Central memory CD8-positive, alpha-beta T cell (primary cell): ENCODE data around the gene KLF15.

ENCODE experiments used
- ATAC-seq: fragments of 150-1000 bp; cut with Tn5 transposase; replicated peaks from 2 replicates; pipeline ENCODE4 v1.10.0; 2022; ENCODE audit warnings: mild to moderate bottlenecking, moderate FRiP score, moderate number of reproducible peaks; ENCODE audit not compliant: poor library complexity, severe bottlenecking; ENCODE audit errors: extremely low read depth
- DNase-seq, 2 donors: peaks; one replicate each; pipeline ENCODE4 v3.0.0; 2021; ENCODE audit warnings: low spot score in 2 of 2
- H3K27ac Mint-ChIP-seq: one replicate; pipeline ENCODE4 v1.8.0; 2022; ENCODE audit warnings: low read depth, mild to moderate bottlenecking, moderate library complexity, mixed read lengths
- H3K27me3 Mint-ChIP-seq: one replicate; pipeline ENCODE4 v1.8.0; 2022; ENCODE audit warnings: mixed read lengths
- H3K36me3 Mint-ChIP-seq: one replicate; pipeline ENCODE4 v1.8.0; 2022; ENCODE audit warnings: mild to moderate bottlenecking, moderate library complexity, mixed read lengths; ENCODE audit not compliant: insufficient read depth
- H3K4me1 Mint-ChIP-seq: one replicate; pipeline ENCODE4 v1.8.0; 2022; ENCODE audit warnings: mixed read lengths
- H3K4me3 Mint-ChIP-seq: one replicate; pipeline ENCODE4 v1.8.0; 2022; ENCODE audit warnings: mild to moderate bottlenecking, moderate library complexity, mixed read lengths
- H3K9me3 Mint-ChIP-seq: one replicate; pipeline ENCODE4 v1.8.0; 2022; ENCODE audit warnings: mixed read lengths

KLF15 gene

GRCh38 chr3:126345231-126345630 is 12.0 kb downstream of the KLF15 start:
- Mint-ChIP-seq H3K4me1 (no peaks in the 10 kb centered on the region), H3K27me3 (peaks cover 18% of the 10 kb centered on the region), H3K36me3 (no peaks in the 10 kb centered on the region), H3K27ac (no peak overlapping the region), H3K9me3 (no peaks in the 10 kb centered on the region), H3K4me3 (no peak overlapping the region)
- DNase-seq (no peak), ATAC-seq (no peak)

GRCh38 chr3:126344380-126345041 is 12.7 kb downstream of the KLF15 start:
- Mint-ChIP-seq H3K27me3 (peaks cover 25% of the 10 kb centered on the region), H3K9me3 (no peaks in the 10 kb centered on the region), H3K27ac (no peak overlapping the region), H3K4me3 (no peak overlapping the region), H3K36me3 (no peaks in the 10 kb centered on the region), H3K4me1 (no peaks in the 10 kb centered on the region)
- DNase-seq: no peak
- no peak for ATAC-seq

DNA sequence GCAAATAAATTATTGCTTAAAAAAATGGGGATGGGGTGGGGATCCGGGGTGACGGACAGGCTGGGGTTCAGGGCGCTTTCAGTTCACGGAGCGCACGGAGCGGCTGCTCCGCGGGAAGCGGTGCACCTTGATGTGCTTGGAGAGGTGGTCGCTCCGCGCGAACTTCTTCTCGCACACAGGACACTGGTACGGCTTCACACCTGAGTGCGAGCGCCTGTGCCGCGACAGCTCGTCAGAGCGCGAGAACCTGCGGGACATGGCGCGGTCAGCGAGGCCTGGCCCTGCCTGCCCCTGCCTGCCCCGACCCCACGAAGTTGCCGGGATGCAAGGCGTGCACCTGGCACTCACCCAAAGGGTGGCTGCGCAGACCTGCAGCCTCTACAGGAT is 13.6 kb downstream of the KLF15 start:
- Mint-ChIP-seq H3K27me3 (peaks cover 33% of the 10 kb centered on the region), H3K27ac (no peak overlapping the region), H3K4me3 (no peak overlapping the region), H3K9me3 (no peaks in the 10 kb centered on the region), H3K4me1 (no peaks in the 10 kb centered on the region), H3K36me3 (no peaks in the 10 kb centered on the region)
- DNase-seq: peak in 1 of 2 donors; percentile 4
- no peak for ATAC-seq

GRCh38 chr3:126342991-126343648 is 14.1 kb downstream of the KLF15 start:
- no peaks in the 10 kb centered on the region for H3K4me1 Mint-ChIP-seq
- no peaks in the 10 kb centered on the region for H3K36me3 Mint-ChIP-seq
- DNase-seq: peak in 1 of 2 donors; percentile 2
- H3K27ac Mint-ChIP-seq: no peak overlapping the region
- H3K4me3 Mint-ChIP-seq: no peak overlapping the region
- peaks cover 33% of the 10 kb centered on the region for H3K27me3 Mint-ChIP-seq
- H3K9me3 Mint-ChIP-seq: no peaks in the 10 kb centered on the region
- ATAC-seq: no peak

DNA sequence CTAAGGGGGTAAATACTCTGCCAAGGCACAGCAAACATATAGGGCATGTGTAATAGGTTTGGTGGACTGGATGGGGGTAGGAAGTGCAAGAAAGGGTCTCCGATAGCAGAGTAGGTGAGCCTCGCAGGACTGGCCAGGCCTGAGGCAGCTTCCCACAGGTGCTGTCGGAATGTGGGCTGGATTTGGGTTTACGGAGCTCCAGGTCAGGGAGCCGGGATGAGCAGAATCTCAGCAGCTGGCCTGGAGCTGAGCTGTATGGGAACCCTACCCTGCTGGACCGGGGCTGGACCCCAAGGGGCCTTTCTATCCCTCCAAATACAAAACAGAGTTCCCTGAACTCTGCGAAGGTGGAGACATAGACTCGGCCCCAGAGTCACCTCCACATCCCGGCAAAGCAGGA is 15.0 kb downstream of the KLF15 start:
- H3K27ac Mint-ChIP-seq: no peak overlapping the region
- peaks cover 33% of the 10 kb centered on the region for H3K27me3 Mint-ChIP-seq
- no peaks in the 10 kb centered on the region for H3K36me3 Mint-ChIP-seq
- H3K4me3 Mint-ChIP-seq: no peak overlapping the region
- no peaks in the 10 kb centered on the region for H3K9me3 Mint-ChIP-seq
- H3K4me1 Mint-ChIP-seq: no peaks in the 10 kb centered on the region
- DNase-seq: no peak
- ATAC-seq: no peak

DNA sequence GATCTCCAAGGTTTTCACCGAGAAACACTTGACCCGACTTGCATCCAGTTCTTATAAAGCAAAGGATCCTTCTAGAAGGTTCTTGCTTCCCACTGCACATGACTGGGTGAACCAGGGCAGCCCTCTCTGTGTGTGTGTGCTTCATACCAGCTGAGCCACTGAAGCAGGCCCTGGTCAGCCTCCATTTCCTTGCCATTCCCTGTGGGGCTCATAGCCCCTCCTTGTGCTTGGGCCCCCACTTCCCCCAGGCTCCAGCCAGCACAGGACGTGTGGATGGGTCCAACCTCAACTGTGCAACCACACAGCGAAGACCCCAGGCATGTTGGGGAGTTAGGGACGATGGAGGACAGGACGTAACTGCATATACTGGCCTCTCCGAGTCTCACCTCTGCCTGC is 15.5 kb downstream of the KLF15 start:
- Mint-ChIP-seq H3K36me3 (no peaks in the 10 kb centered on the region), H3K4me3 (no peak overlapping the region), H3K27ac (no peak overlapping the region), H3K9me3 (no peaks in the 10 kb centered on the region), H3K27me3 (peaks cover 33% of the 10 kb centered on the region), H3K4me1 (no peaks in the 10 kb centered on the region)
- ATAC-seq (no peak), DNase-seq (no peak)

GRCh38 chr3:126340943-126341754 is 16.1 kb downstream of the KLF15 start:
- Mint-ChIP-seq H3K9me3 (no peaks in the 10 kb centered on the region), H3K27me3 (peaks cover 33% of the 10 kb centered on the region), H3K36me3 (no peaks in the 10 kb centered on the region), H3K4me3 (no peak overlapping the region), H3K27ac (no peak overlapping the region), H3K4me1 (no peaks in the 10 kb centered on the region)
- ATAC-seq (no peak), DNase-seq (no peak)

DNA sequence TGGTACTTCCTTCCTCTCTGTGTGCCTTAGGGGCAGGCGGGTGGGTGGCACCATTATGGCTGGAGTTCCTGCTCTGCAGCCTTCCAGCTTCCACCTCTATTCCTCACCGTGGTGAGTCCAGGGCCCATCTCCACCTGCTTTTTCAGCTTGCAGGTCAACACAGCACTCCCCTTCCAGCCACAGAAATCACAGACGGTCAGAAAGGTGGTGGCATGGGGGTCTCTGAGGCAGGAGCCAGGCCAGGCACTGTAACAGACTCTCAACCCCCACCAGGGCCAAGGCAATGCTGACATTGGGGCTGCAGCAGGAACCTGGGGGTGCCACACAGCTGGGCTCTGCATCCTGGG is 16.6 kb downstream of the KLF15 start:
- H3K4me3 Mint-ChIP-seq: no peak overlapping the region
- no peak for ATAC-seq
- H3K27me3 Mint-ChIP-seq: peaks cover 33% of the 10 kb centered on the region
- no peak overlapping the region for H3K27ac Mint-ChIP-seq
- H3K36me3 Mint-ChIP-seq: no peaks in the 10 kb centered on the region
- no peaks in the 10 kb centered on the region for H3K9me3 Mint-ChIP-seq
- H3K4me1 Mint-ChIP-seq: no peaks in the 10 kb centered on the region
- DNase-seq: no peak

GRCh38 chr3:126340081-126340511 is 17.1 kb downstream of the KLF15 start:
- H3K9me3 Mint-ChIP-seq: no peaks in the 10 kb centered on the region

GRCh38 chr3:126339466-126339865 is 17.7 kb downstream of the KLF15 start:
- Mint-ChIP-seq H3K36me3 (no peaks in the 10 kb centered on the region), H3K4me3 (no peak overlapping the region)

More at GRCh38 chr3:126340081-126340511, 17.1 kb downstream of the KLF15 start:
- Mint-ChIP-seq H3K4me3 (no peak overlapping the region), H3K27me3 (peaks cover 33% of the 10 kb centered on the region), H3K36me3 (no peaks in the 10 kb centered on the region), H3K4me1 (no peaks in the 10 kb centered on the region), H3K27ac (no peak overlapping the region)
- DNase-seq: no peak
- ATAC-seq: no peak

DNA sequence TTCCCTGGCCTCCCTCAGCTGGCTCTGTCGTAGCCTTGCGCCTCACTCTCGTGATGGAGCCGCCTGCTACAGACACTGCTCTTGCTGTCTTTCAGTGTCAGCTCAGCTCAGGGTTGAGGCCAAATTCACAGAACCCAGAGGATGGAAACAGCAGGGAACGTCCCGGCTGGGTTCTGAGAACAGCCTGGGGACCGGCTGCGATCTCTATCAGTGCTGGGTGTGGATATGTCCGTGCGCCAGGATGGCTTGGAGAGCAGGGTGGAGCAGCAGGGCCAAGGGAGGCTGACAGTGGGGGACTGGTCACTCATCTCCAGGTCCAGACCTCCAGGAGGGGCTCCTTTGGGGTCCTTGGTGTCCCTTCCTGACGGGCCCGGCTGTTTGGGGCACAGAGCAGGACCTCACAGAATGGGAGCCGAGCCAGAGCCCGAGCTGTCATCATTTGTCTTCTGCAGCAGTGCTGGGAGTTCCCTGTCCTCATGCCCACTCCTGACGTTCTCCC is 18.4 kb downstream of the KLF15 start:
- H3K9me3 Mint-ChIP-seq: no peaks in the 10 kb centered on the region
- H3K4me3 Mint-ChIP-seq: no peak overlapping the region
- ATAC-seq (no peak), DNase-seq (no peak)
- H3K4me1 Mint-ChIP-seq: no peaks in the 10 kb centered on the region
- peaks cover 33% of the 10 kb centered on the region for H3K27me3 Mint-ChIP-seq
- H3K36me3 Mint-ChIP-seq: no peaks in the 10 kb centered on the region
- no peak overlapping the region for H3K27ac Mint-ChIP-seq

More at GRCh38 chr3:126339466-126339865, 17.7 kb downstream of the KLF15 start:
- no peak for ATAC-seq
- no peak for DNase-seq
- Mint-ChIP-seq H3K27ac (no peak overlapping the region), H3K27me3 (peaks cover 33% of the 10 kb centered on the region), H3K9me3 (no peaks in the 10 kb centered on the region), H3K4me1 (no peaks in the 10 kb centered on the region)

GRCh38 chr3:126337980-126338651 is 19.1 kb downstream of the KLF15 start:
- H3K27ac Mint-ChIP-seq: no peak overlapping the region
- H3K36me3 Mint-ChIP-seq: no peaks in the 10 kb centered on the region
- no peaks in the 10 kb centered on the region for H3K4me1 Mint-ChIP-seq
- DNase-seq (no peak), ATAC-seq (no peak)
- H3K27me3 Mint-ChIP-seq: peaks cover 33% of the 10 kb centered on the region
- no peak overlapping the region for H3K4me3 Mint-ChIP-seq
- H3K9me3 Mint-ChIP-seq: no peaks in the 10 kb centered on the region
